Endothelial cell of umbilical vein (primary cell): ENCODE results near the gene TAF3. TPM values are rescaled to one million over a fixed set of nuclear protein-coding genes. Genes with fewer than 3 reads are reported as not detected.

Experiments
- BruUV-seq: library from RNA; stranded (reverse); fragments of 400-500 nt; replicated peaks from 2 replicates; lab custom pipeline; 2021; lab: Mats Ljungman, UMichigan
- CTCF ChIA-PET: fragments of 300-600, 350-600 bp; sonication (Branson Sonifier 250); formaldehyde crosslinking; loops from one replicate; lab custom pipeline; 2021; ENCODE audit warnings: antibody characterized with exemption, inconsistent platforms; lab: Charles Lee
- POLR2A ChIA-PET: fragments of 300-600, 350-600 bp; sonication (Branson Sonifier 250); formaldehyde crosslinking; loops from one replicate; lab custom pipeline; 2021; ENCODE audit warnings: antibody characterized with exemption, inconsistent platforms; lab: Charles Lee
- DNase-seq: peaks from one replicate; pipeline ENCODE4 v3.0.0-alpha.2; 2011; ENCODE audit warnings: low read depth, low spot score
- FAIRE-seq: peaks from 2 replicates; lab custom pipeline; 2011; peaks lifted over from hg19 to GRCh38; lab: Jason Lieb, UNC
- H2AFZ ChIP-seq: 2 replicates; pipeline ENCODE4 v1.6.0; 2012; ENCODE audit warnings: low read depth, low read length, control low read depth, inconsistent platforms
- H3K27ac ChIP-seq: 2 replicates; pipeline ENCODE4 v1.5.1; 2011; ENCODE audit warnings: low read depth, mild to moderate bottlenecking, control low read depth, low read length, moderate library complexity; ENCODE audit not compliant: insufficient read depth
- H3K27me3 ChIP-seq, 2 experiments: 2 replicates each; pipeline versions ENCODE4 v1.6.0 to v1.6.1; 2011; ENCODE audit warnings: low read length in 2 of 2, mixed read lengths in 1 of 2; ENCODE audit not compliant: control insufficient read depth in 2 of 2, insufficient read depth in 2 of 2
- H3K36me3 ChIP-seq, 2 experiments: 2 replicates in 1 of 2; 3 replicates in 1 of 2; pipeline ENCODE4 v1.5.1; 2011; ENCODE audit warnings: low read length in 2 of 2, mild to moderate bottlenecking in 1 of 2, moderate library complexity in 1 of 2; ENCODE audit not compliant: control insufficient read depth in 2 of 2, insufficient read depth in 2 of 2; ENCODE audit errors: extremely low read depth in 1 of 2
- H3K4me1 ChIP-seq: 3 replicates; pipeline ENCODE4 v1.5.1; 2011; ENCODE audit warnings: mild to moderate bottlenecking, low read length; ENCODE audit not compliant: control insufficient read depth, insufficient read depth; ENCODE audit errors: extremely low read depth
- H3K4me2 ChIP-seq: 2 replicates; pipeline ENCODE4 v1.6.1; 2011; ENCODE audit warnings: low read length, control low read depth, mixed read lengths; ENCODE audit not compliant: insufficient read depth
- H3K4me3 ChIP-seq, 3 experiments: fragments of 200-600 bp in 1 of 3; sonication (generic), shearing (Covaris generic) in 1 of 3; replicated peaks in 1 of 3; 2 replicates each; pipeline ENCODE4 v1.5.1; 2011 to 2016; ENCODE audit warnings: control low read depth in 3 of 3, low read length in 3 of 3, mild to moderate bottlenecking in 2 of 3, inconsistent platforms in 1 of 3, low read depth in 1 of 3, moderate library complexity in 1 of 3; ENCODE audit not compliant: insufficient read depth in 1 of 3
- H3K79me2 ChIP-seq: 2 replicates; pipeline ENCODE4 v1.6.0; 2012; ENCODE audit warnings: low read length, inconsistent platforms; ENCODE audit not compliant: control insufficient read depth, insufficient read depth
- H3K9ac ChIP-seq: replicated peaks from 2 replicates; pipeline ENCODE3; 2011; ENCODE audit warnings: low read length, control low read depth; ENCODE audit not compliant: insufficient read depth; ENCODE audit errors: extremely low read depth
- H3K9me1 ChIP-seq: replicated peaks from 3 replicates; pipeline ENCODE4 v1.6.0; 2011; ENCODE audit warnings: mild to moderate bottlenecking, low read length; ENCODE audit not compliant: control insufficient read depth, insufficient read depth; ENCODE audit errors: extremely low read depth
- H3K9me3 ChIP-seq: replicated peaks from 2 replicates; pipeline ENCODE4 v1.5.1; 2012; ENCODE audit warnings: low read length, inconsistent platforms; ENCODE audit not compliant: control insufficient read depth, insufficient read depth
- H4K20me1 ChIP-seq: replicated peaks from 2 replicates; pipeline ENCODE3; 2011; ENCODE audit warnings: mild to moderate bottlenecking, low read length; ENCODE audit not compliant: control insufficient read depth, insufficient read depth; ENCODE audit errors: extremely low read depth
- EZH2 ChIP-seq: IDR thresholded peaks from 2 replicates; pipeline ENCODE4 v1.6.1; 2012; ENCODE audit warnings: borderline replicate concordance, low read depth, mild to moderate bottlenecking, moderate library complexity, low read length, inconsistent platforms; ENCODE audit not compliant: severe bottlenecking
- FOS ChIP-seq: IDR thresholded peaks from 2 replicates; pipeline ENCODE4 v1.6.1; 2011; ENCODE audit warnings: mild to moderate bottlenecking, low read length, moderate library complexity, borderline replicate concordance; ENCODE audit not compliant: insufficient read depth
- GATA2 ChIP-seq: IDR thresholded peaks from 2 replicates; pipeline ENCODE4 v1.7.0; 2011; ENCODE audit warnings: low read depth, mild to moderate bottlenecking, moderate library complexity, mixed read lengths, low read length; ENCODE audit not compliant: insufficient read length, insufficient read depth
- JUN ChIP-seq: IDR thresholded peaks from 2 replicates; pipeline ENCODE4 v1.6.1; 2011; ENCODE audit warnings: borderline replicate concordance, low read depth; ENCODE audit not compliant: insufficient read length, insufficient read depth
- MYC ChIP-seq: IDR thresholded peaks from one replicate; pipeline ENCODE4 v1.6.1; 2011; ENCODE audit warnings: mild to moderate bottlenecking, low read depth, low read length
- POLR2A ChIP-seq: IDR thresholded peaks from 2 replicates; pipeline ENCODE4 v1.6.1; 2012; ENCODE audit warnings: low read depth, mild to moderate bottlenecking, control low read depth, low read length
- POLR2AphosphoS5 ChIP-seq: IDR thresholded peaks from 2 replicates; pipeline ENCODE4 v1.6.1; 2012; ENCODE audit warnings: low read depth, mild to moderate bottlenecking, control low read depth, low read length, moderate library complexity; ENCODE audit not compliant: insufficient read depth
- dilution Hi-C: fragments of 300-500 bp; cut with MboI; formaldehyde crosslinking; loops from one replicate; pipeline ENCODE4 v1.15.0; 2019; ENCODE audit warnings: low sequenced_read_pairs; ENCODE audit not compliant: extremely low pct_ligation_motif_present
- intact Hi-C: fragments of 100-400 bp; cut with micrococcal nuclease; formaldehyde crosslinking; loops from one replicate; pipeline ENCODE4 v1.10.0; 2022
- polyA plus RNA-seq, 4 experiments: library from polyadenylated mRNA; depleted of rRNA in 3 of 4; stranded (reverse) in 3 of 4; unstranded in 1 of 4; fragments of >200 nt; gene quantifications; 2 replicates each; pipeline versions ENCODE4 v1.2.1 to v1.2.3, GENCODE V29; 2011 to 2012; ENCODE audit warnings: missing spikeins in 1 of 4
- total RNA-seq: library from RNA; stranded (reverse); gene quantifications from 2 replicates; pipeline ENCODE4 v1.2.3, GENCODE V29; 2021
- TF ChIP-seq, protein P1 (sequence below): IDR thresholded peaks from 2 replicates; pipeline ENCODE4 v1.6.1; 2011; ENCODE audit not compliant: insufficient read depth, insufficient read length
- TF ChIP-seq, protein P2 (sequence below), 2 donors: IDR thresholded peaks; 1 replicate in 1 of 2; 2 replicates in 1 of 2; pipeline ENCODE4 v1.5.1; 2011; ENCODE audit warnings: low read length in 2 of 2, mild to moderate bottlenecking in 2 of 2, moderate library complexity in 2 of 2, control low read depth in 1 of 2, inconsistent platforms in 1 of 2, low read depth in 1 of 2; ENCODE audit not compliant: insufficient read depth in 1 of 2; ENCODE audit errors: extremely low read depth in 1 of 2

Gene TAF3
- total and polyA plus RNA-seq, 2 donors (not counting 3 experiments of a cell fraction or from before 2014, with no cell fraction given), result 2.4 to 10.5 TPM

DNA sequence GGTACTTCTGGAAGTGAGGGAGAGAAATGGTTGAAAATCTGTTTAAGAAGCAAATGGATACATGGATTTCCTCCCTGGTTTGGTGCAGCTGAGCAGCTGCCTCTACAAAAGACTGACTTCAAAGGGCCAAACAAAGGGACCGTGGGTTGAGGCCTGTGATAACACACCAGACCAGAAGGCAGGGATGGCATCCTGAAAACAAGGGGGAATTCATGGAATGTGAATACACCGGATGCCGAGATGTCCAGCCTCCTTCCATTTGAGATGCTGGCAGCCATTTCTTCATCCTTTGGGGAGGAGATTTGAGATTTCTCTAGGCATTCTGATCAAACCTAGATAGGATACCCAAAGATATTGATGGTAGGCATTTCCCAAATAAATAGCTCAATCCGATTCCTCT lies 36.9 kb downstream of the TAF3 start:
- Histone ChIP-seq H3K27me3 (no peaks in the 10 kb centered on the region), H3K9me1 (no peaks in the 10 kb centered on the region), H3K4me2 (no peak overlapping the region), H2AFZ (no peak overlapping the region), H3K4me1 (no peaks in the 10 kb centered on the region), H3K4me3 (no peak overlapping the region), H3K27ac (no peak overlapping the region), H3K36me3 (no peaks in the 10 kb centered on the region), H3K79me2 (peaks cover 4% of the 10 kb centered on the region), H3K9ac (no peak overlapping the region), H4K20me1 (no peaks in the 10 kb centered on the region), H3K9me3 (no peaks in the 10 kb centered on the region)
- TF ChIP-seq POLR2AphosphoS5 (no peak), POLR2A (no peak), GATA2 (no peak), EZH2 (no peak), MYC (no peak), FOS (no peak), JUN (no peak)
- TF ChIP-seq, protein P1, sequence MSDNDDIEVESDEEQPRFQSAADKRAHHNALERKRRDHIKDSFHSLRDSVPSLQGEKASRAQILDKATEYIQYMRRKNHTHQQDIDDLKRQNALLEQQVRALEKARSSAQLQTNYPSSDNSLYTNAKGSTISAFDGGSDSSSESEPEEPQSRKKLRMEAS, result no peak
- TF ChIP-seq, protein P2, sequence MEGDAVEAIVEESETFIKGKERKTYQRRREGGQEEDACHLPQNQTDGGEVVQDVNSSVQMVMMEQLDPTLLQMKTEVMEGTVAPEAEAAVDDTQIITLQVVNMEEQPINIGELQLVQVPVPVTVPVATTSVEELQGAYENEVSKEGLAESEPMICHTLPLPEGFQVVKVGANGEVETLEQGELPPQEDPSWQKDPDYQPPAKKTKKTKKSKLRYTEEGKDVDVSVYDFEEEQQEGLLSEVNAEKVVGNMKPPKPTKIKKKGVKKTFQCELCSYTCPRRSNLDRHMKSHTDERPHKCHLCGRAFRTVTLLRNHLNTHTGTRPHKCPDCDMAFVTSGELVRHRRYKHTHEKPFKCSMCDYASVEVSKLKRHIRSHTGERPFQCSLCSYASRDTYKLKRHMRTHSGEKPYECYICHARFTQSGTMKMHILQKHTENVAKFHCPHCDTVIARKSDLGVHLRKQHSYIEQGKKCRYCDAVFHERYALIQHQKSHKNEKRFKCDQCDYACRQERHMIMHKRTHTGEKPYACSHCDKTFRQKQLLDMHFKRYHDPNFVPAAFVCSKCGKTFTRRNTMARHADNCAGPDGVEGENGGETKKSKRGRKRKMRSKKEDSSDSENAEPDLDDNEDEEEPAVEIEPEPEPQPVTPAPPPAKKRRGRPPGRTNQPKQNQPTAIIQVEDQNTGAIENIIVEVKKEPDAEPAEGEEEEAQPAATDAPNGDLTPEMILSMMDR (IDR thresholded peaks at IDR 0.05; ENCODE audit: extremely low read depth in 1 of 2, insufficient read depth in 1 of 2, low read depth in 1 of 2, low read length in 2 of 2), result no peak
- CTCF ChIA-PET, result no interaction called here
- BruUV-seq, result no TSS peak
- DNase-seq, result no peak
- FAIRE-seq, result no peak
- dilution Hi-C loops, result no loop called here
- intact Hi-C loops, result no loop called here
- POLR2A ChIA-PET, result no interaction called here
